Tibial nerve (tissue), 4 donors: ENCODE measurements around the gene PREP. TPM values are rescaled to one million over a fixed set of nuclear protein-coding genes. Genes with fewer than 3 reads are reported as not detected.

Experiments used
- DNase-seq, 2 donors: peaks; one replicate each; pipeline ENCODE4 v3.0.0-alpha.2; 2019; ENCODE audit warnings: low spot score in 2 of 2
- H3K27ac ChIP-seq, 4 donors: fragments of 200-600 bp; sonication (generic) in 3 of 4; one replicate each; pipeline ENCODE4 v1.5.1; 2017 to 2019; ENCODE audit warnings: mild to moderate bottlenecking in 1 of 4
- H3K27me3 ChIP-seq, 2 donors: fragments of 200-600 bp; sonication (generic) in 1 of 2; one replicate each; pipeline versions ENCODE4 v1.5.1 to v1.6.0; 2017 to 2019
- H3K36me3 ChIP-seq, 3 donors: fragments of 200-600 bp; sonication (generic); one replicate each; pipeline ENCODE4 v1.5.1; 2018 to 2019
- H3K4me1 ChIP-seq, 4 donors: fragments of 200-600 bp; sonication (generic) in 3 of 4; one replicate each; pipeline ENCODE4 v1.5.1; 2017 to 2019
- H3K4me3 ChIP-seq, 4 donors: fragments of 200-600 bp; sonication (generic) in 3 of 4; one replicate each; pipeline ENCODE4 v1.5.1; 2017 to 2019; ENCODE audit warnings: mild to moderate bottlenecking in 1 of 4, moderate library complexity in 1 of 4
- H3K9me3 ChIP-seq, 4 donors: fragments of 200-600 bp; sonication (generic) in 3 of 4; one replicate each; pipeline ENCODE4 v1.5.1; 2017 to 2019
- EP300 ChIP-seq, 2 donors: sonication (generic); formaldehyde crosslinking; IDR thresholded peaks; one replicate each; pipeline ENCODE4 v1.6.1; 2017; ENCODE audit warnings: antibody characterized with exemption in 2 of 2, mild to moderate bottlenecking in 1 of 2
- POLR2A ChIP-seq, 2 donors: fragments of 450-650 bp; IDR thresholded peaks; one replicate each; pipeline ENCODE4 v1.6.1; 2017; ENCODE audit warnings: antibody characterized with exemption in 2 of 2, mild to moderate bottlenecking in 2 of 2, moderate library complexity in 2 of 2
- WGBS, 2 donors: methylation state at CpG; one replicate each; pipeline ENCODE4 v1.1.5; 2018; 5-methylcytosine and 5-hydroxymethylcytosine counted together
- total RNA-seq, 4 donors: library from RNA; depleted of rRNA; stranded (reverse); fragments of >200 nt; gene quantifications; one replicate each; pipeline ENCODE4 v1.1.0, GENCODE V29; 2016
- TF ChIP-seq, protein P1 (sequence below), 5 experiments: fragments of 200-600 bp in 3 of 5; fragments of 450-650 bp in 2 of 5; sonication (generic) in 3 of 5; IDR thresholded peaks; one replicate each; pipeline ENCODE4 v1.5.1; 2016 to 2019; ENCODE audit warnings: antibody characterized with exemption in 5 of 5, mild to moderate bottlenecking in 3 of 5, moderate library complexity in 2 of 5

The PREP gene
- total RNA-seq, 4 donors from 2014 or later, result 19.7 to 21.9 (median 21.6) TPM

DNA sequence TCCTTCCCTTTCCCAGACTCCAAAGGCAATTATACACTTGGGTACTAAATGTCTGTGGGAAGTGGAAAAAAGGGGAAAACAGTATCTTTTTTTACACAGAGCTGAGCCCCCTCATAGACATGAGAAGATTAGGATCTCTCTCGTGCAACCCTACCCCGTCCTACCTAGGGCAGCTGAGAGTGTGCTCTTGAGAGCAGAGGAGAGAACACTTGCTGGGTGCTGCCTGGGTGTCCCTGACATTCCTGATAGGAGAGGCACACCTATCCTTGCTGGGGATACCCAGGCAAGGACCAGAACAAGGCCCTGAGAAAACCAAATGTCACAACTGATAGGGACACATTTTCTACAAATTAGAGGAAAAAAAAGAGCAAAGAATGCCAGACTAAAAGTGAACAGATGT is 81.2 kb downstream of the PREP start:
- TF ChIP-seq POLR2A (IDR thresholded peaks at IDR 0.05) (no peak), EP300 (IDR thresholded peaks at IDR 0.05) (no peak)
- TF ChIP-seq, protein P1, sequence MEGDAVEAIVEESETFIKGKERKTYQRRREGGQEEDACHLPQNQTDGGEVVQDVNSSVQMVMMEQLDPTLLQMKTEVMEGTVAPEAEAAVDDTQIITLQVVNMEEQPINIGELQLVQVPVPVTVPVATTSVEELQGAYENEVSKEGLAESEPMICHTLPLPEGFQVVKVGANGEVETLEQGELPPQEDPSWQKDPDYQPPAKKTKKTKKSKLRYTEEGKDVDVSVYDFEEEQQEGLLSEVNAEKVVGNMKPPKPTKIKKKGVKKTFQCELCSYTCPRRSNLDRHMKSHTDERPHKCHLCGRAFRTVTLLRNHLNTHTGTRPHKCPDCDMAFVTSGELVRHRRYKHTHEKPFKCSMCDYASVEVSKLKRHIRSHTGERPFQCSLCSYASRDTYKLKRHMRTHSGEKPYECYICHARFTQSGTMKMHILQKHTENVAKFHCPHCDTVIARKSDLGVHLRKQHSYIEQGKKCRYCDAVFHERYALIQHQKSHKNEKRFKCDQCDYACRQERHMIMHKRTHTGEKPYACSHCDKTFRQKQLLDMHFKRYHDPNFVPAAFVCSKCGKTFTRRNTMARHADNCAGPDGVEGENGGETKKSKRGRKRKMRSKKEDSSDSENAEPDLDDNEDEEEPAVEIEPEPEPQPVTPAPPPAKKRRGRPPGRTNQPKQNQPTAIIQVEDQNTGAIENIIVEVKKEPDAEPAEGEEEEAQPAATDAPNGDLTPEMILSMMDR (IDR thresholded peaks at IDR 0.05), result no peak
- WGBS, 2 donors, result 95 to 98% methylated on average over 2 of the region's 2 CpGs
- Histone ChIP-seq H3K27ac (no peak overlapping the region), H3K4me3 (no peak overlapping the region), H3K36me3 (peaks cover 0 to 34% (median 0%) of the 10 kb centered on the region in 3 donors), H3K9me3 (no peaks in the 10 kb centered on the region), H3K4me1 (peaks cover 0 to 14% (median 4%) of the 10 kb centered on the region in 4 donors), H3K27me3 (no peaks in the 10 kb centered on the region)
- no peak for DNase-seq

DNA sequence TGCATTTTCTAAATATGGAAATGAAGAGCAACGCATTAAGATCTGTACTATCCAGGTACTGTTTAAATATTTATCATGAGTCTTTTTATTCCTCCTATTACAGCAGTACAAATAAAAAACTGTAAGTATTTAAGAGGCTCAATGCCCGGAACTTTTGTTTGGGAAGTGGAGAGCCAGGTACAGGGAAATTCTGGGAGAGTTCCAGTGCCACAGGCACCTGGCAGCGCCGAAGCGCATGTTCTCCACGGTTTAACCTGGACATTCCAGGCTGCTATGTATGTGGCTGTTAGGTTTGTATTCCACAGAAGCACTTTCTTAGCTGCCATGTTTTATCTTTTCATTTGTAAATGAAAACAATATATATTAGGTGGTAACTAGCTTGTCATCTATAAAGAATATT is 81.7 kb downstream of the PREP start:
- peaks cover 0 to 37% (median 0%) of the 10 kb centered on the region in 3 donors for H3K36me3 ChIP-seq
- DNase-seq, result no peak
- H3K4me1 ChIP-seq, result peaks cover 0 to 9% (median 0%) of the 10 kb centered on the region in 4 donors
- no peak overlapping the region for H3K4me3 ChIP-seq
- TF ChIP-seq, protein P1 (IDR thresholded peaks at IDR 0.05), result no peak
- no peak for TF ChIP-seq EP300 (IDR thresholded peaks at IDR 0.05)
- no peak for TF ChIP-seq POLR2A (IDR thresholded peaks at IDR 0.05)
- H3K27me3 ChIP-seq, result no peaks in the 10 kb centered on the region
- 96% methylated on average over 6 of the region's 6 CpGs for WGBS, 2 donors
- H3K9me3 ChIP-seq, result no peaks in the 10 kb centered on the region
- H3K27ac ChIP-seq, result no peak overlapping the region

DNA sequence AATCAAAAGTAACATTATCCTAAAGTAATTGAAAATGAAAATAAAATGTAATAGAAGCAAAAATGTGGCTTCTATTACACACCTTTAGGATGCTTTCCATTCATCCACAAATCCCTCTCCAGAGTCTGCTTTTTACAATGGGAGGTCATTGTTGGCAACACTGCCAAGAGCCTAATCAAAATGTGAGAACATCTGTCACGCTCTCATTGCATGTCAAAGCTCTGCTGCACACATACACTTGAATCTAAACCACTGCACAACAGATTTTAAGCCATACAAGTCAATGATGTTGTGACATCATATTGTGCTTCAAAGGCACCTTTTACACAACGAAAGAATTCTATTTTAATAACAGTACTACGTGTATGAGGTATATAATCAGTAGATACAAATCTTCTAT is 82.1 kb downstream of the PREP start:
- Histone ChIP-seq H3K4me3 (no peak overlapping the region), H3K27ac (no peak overlapping the region), H3K9me3 (no peaks in the 10 kb centered on the region), H3K4me1 (peaks cover 0 to 5% (median 0%) of the 10 kb centered on the region in 4 donors), H3K36me3 (peaks cover 0 to 41% (median 0%) of the 10 kb centered on the region in 3 donors), H3K27me3 (no peaks in the 10 kb centered on the region)
- WGBS, 2 donors, result 91 to 93% methylated on average over 3 of the region's 3 CpGs
- TF ChIP-seq, protein P1 (IDR thresholded peaks at IDR 0.05), result no peak
- no peak for TF ChIP-seq EP300 (IDR thresholded peaks at IDR 0.05)
- no peak for TF ChIP-seq POLR2A (IDR thresholded peaks at IDR 0.05)
- no peak for DNase-seq

DNA sequence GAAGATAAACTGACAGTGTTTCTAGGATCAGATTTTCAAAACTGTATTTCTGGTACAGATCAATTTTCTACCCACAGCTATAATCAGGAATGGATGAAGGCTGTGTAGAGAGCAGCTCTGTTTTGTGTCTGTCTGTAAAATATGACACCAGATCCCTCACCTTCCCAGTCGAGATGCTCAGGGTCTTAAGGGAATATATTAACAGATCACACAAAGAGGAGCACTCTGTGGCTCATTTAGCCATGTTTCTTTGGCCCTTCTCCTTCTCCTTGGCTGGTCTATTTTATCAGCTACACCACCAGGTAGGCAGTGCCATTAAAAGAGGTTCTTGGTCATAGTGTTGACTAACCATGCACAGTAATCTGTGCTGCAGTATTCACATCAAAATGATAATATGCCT is 82.6 kb downstream of the PREP start:
- H3K36me3 ChIP-seq, result peaks cover 0 to 44% (median 0%) of the 10 kb centered on the region in 3 donors
- no peaks in the 10 kb centered on the region for H3K9me3 ChIP-seq
- H3K4me1 ChIP-seq, result no peaks in the 10 kb centered on the region
- TF ChIP-seq EP300 (IDR thresholded peaks at IDR 0.05) (no peak), POLR2A (IDR thresholded peaks at IDR 0.05) (no peak)
- TF ChIP-seq, protein P1 (IDR thresholded peaks at IDR 0.05), result no peak
- no peak overlapping the region for H3K27ac ChIP-seq
- DNase-seq, result no peak
- WGBS, 2 donors, result 68 to 91% methylated on average over 1 of the region's 1 CpG
- H3K27me3 ChIP-seq, result no peaks in the 10 kb centered on the region
- no peak overlapping the region for H3K4me3 ChIP-seq

DNA sequence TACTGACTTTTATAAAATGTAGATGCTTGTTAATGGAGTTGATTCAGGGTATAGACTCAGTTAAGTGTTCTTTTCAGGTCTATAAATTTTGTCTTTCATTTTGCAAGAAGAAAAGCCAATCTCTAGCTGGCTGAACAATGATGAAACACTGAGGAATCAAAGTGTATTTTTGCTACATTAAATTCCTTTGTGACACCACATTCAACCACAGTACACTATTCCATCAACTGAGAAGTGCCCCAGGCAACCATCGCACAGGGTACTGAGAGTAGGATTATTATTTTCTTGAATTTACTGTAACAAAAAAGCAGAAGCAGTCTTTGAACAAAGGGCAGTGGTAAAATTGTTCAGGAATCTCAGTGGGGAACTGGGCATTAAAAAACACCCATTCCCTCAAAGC is 83.6 kb downstream of the PREP start:
- H3K4me3 ChIP-seq, result no peak overlapping the region
- no peaks in the 10 kb centered on the region for H3K27me3 ChIP-seq
- 71 to 89% methylated on average over 1 of the region's 1 CpG for WGBS, 2 donors
- no peaks in the 10 kb centered on the region for H3K4me1 ChIP-seq
- no peak overlapping the region for H3K27ac ChIP-seq
- DNase-seq, result no peak
- TF ChIP-seq POLR2A (IDR thresholded peaks at IDR 0.05) (no peak), EP300 (IDR thresholded peaks at IDR 0.05) (no peak)
- TF ChIP-seq, protein P1 (IDR thresholded peaks at IDR 0.05), result no peak
- no peaks in the 10 kb centered on the region for H3K9me3 ChIP-seq
- H3K36me3 ChIP-seq, result peaks cover 0 to 51% (median 0%) of the 10 kb centered on the region in 3 donors
